SJCRH30 (cell line): Measurements from ENCODE around the gene PIK3CB. TPM values are rescaled to one million over a fixed set of nuclear protein-coding genes. Genes with fewer than 3 reads are reported as not detected.
"Not testable (repeated sequence)": the region's sequence is repeated elsewhere in the genome, so short reads cannot be mapped to it uniquely, and the experiment has no call there.

Experiments used
- DNase-seq, 2 experiments: peaks; one replicate each; pipeline ENCODE4 v3.0.0-alpha.2; 2015 to 2020
- H3K27ac ChIP-seq: fragments of 250-450 bp; sonication (Bioruptor Pico); 2 replicates; pipeline ENCODE4 v1.5.1; 2020; ENCODE audit warnings: mild to moderate bottlenecking, moderate library complexity
- H3K27me3 ChIP-seq: fragments of 250-450 bp; sonication (Bioruptor Pico); 2 replicates; pipeline ENCODE4 v1.5.1; 2020; ENCODE audit warnings: mild to moderate bottlenecking, moderate library complexity
- H3K36me3 ChIP-seq: fragments of 250-450 bp; sonication (Bioruptor Pico); 2 replicates; pipeline ENCODE4 v1.5.1; 2020; ENCODE audit warnings: mild to moderate bottlenecking, moderate library complexity
- H3K4me1 ChIP-seq: fragments of 250-450 bp; sonication (Bioruptor Pico); 2 replicates; pipeline ENCODE4 v1.5.1; 2020; ENCODE audit warnings: mild to moderate bottlenecking, moderate library complexity
- H3K4me3 ChIP-seq: fragments of 250-450 bp; sonication (Bioruptor Pico); 2 replicates; pipeline ENCODE4 v1.5.1; 2020; ENCODE audit warnings: mild to moderate bottlenecking, moderate library complexity
- H3K9me3 ChIP-seq: fragments of 250-450 bp; sonication (Bioruptor Pico); replicated peaks from 2 replicates; pipeline ENCODE4 v1.5.1; 2020; ENCODE audit warnings: mild to moderate bottlenecking, moderate library complexity
- total RNA-seq: library from RNA; depleted of rRNA; stranded (reverse); fragments of >200 nt; shearing (Covaris generic); gene quantifications from 2 replicates; pipeline ENCODE4 v1.2.3, GENCODE V29; 2014

PIK3CB gene
- total RNA-seq, 1 experiment from 2014 or later: 5.6 TPM

DNA sequence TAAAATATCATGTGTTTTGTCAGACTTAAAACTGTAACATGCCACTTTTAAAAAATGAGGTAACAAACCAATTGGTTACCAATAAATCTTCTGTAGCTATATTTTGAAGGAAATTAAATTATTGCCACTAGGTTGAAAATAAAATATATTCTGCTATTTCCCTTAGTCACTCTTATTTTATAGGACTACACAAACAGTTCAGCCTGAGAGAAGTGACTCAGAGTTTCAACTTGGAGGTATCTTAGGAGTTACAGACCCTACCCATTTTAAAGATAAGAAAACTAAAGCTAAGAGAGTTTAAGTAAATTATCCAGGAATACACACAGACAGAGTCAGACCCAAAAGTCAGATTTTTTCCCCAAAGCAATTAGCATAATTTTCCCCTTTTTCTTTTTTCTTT, 65.1 kb downstream of the PIK3CB start:
- H3K36me3 ChIP-seq: no peaks in the 10 kb centered on the region
- H3K9me3 ChIP-seq: peaks cover 4% of the 10 kb centered on the region; the same call in 1 of the 2 replicates
- no peaks in the 10 kb centered on the region for H3K27me3 ChIP-seq
- H3K4me3 ChIP-seq: no peak overlapping the region
- H3K4me1 ChIP-seq: peaks cover 14% of the 10 kb centered on the region
- peak overlapping the region; percentile 88 for H3K27ac ChIP-seq
- DNase-seq: no peak

DNA sequence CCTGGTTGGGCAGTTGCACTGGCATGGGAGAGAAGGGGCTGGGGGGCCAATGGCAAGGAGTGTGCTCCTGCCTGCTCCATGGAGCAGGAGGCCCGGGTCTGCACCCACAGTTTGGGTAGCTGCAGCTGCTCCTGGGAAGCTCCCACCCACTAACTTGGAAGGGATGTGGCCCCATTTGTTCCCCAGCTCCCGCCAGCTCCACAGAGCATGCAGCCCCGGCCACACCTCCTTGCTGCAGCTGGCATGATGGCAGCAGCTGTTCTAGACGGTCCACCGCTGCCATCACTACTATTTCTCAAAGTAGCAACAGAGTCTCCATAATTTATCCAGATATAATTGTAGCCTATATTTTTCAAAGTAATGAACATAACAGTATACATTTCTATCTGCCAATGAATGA, 65.8 kb downstream of the PIK3CB start:
- Histone ChIP-seq H3K4me3 (no peak overlapping the region), H3K9me3 (peaks cover 4% of the 10 kb centered on the region; the same call in 1 of the 2 replicates)
- DNase-seq: peak; percentile 86 to 90

GRCh38 chr3:138768125-138768524, 66.6 kb downstream of the PIK3CB start:
- H3K27ac ChIP-seq: peak overlapping the region; percentile 88
- H3K4me3 ChIP-seq: no peak overlapping the region
- H3K4me1 ChIP-seq: peaks cover 6% of the 10 kb centered on the region
- H3K9me3 ChIP-seq: peaks cover 4% of the 10 kb centered on the region; the same call in 1 of the 2 replicates
- no peaks in the 10 kb centered on the region for H3K27me3 ChIP-seq
- DNase-seq: peak; percentile 12 to 24
- H3K36me3 ChIP-seq: no peaks in the 10 kb centered on the region

More for the DNA sequence above, 65.8 kb downstream of the PIK3CB start:
- Histone ChIP-seq H3K27ac (peak overlapping the region; percentile 88), H3K4me1 (peaks cover 8% of the 10 kb centered on the region), H3K27me3 (no peaks in the 10 kb centered on the region), H3K36me3 (no peaks in the 10 kb centered on the region)

DNA sequence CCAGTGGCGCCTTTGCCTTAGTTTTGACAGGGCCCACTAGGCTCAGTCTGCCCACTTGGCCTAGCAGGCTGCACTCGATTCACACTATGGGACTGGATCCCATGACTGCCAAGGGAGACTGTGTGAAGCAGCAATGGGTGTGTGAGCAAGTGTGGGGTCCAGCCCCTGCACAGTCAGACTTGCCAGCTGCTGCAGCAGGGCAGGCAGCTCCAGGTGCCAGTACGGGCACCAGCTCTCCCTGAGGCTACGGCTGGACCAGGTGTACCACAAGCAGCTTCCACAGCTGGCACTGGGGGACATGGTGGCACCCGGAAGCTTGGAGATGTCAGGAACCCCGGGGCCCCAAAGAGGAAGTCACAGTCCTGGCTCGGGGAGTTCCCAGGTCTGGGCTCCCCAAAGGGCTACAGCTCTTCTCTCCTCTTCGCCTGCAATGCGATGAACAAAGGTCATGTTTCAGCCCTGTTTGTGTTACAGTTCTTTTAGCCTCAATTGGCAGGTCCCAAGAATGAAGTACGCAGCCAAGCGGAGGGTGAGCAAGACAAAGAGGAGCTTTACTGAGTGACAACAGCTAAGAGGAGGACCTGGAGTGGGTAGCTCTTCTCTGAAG, 67.1 kb downstream of the PIK3CB start:
- H3K27ac ChIP-seq: no peak overlapping the region
- no peak for DNase-seq
- H3K9me3 ChIP-seq: peaks cover 4% of the 10 kb centered on the region; the same call in 1 of the 2 replicates
- no peaks in the 10 kb centered on the region for H3K36me3 ChIP-seq
- peaks cover 6% of the 10 kb centered on the region for H3K4me1 ChIP-seq
- H3K4me3 ChIP-seq: no peak overlapping the region
- H3K27me3 ChIP-seq: no peaks in the 10 kb centered on the region

- H3K36me3 ChIP-seq: no peaks in the 10 kb centered on the region; the same call in 1 of the 2 replicates
- no peaks in the 10 kb centered on the region for H3K27me3 ChIP-seq
- H3K4me3 ChIP-seq: no peak overlapping the region
- no peak for DNase-seq
- H3K27ac ChIP-seq: no peak overlapping the region
- H3K4me1 ChIP-seq: no peaks in the 10 kb centered on the region
- no peaks in the 10 kb centered on the region for H3K9me3 ChIP-seq
These were observed 73.7 kb downstream of the PIK3CB start for GRCh38 chr3:138761002-138761401.

DNA sequence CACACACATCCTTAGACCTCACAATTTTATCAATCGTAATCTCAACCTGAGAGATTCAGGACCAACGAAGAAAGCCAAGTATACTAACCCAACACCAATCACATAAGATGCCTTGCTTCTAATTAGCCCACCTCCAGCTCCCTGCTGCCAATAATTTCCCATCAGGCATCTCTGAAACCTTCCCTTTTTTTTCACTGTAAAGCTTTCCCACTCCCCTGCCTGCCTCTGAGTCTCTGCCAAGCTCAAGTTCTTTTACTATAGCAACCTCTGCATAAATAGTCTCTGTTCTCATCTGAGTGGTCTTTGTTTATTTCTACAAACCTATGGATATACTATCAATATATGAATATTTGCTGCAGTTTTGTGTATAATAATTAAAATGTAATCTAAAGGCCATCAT, 86.5 kb downstream of the PIK3CB start:
- DNase-seq: no peak
- Histone ChIP-seq H3K36me3 (no peaks in the 10 kb centered on the region; the same call in 1 of the 2 replicates), H3K27me3 (no peaks in the 10 kb centered on the region), H3K4me1 (no peaks in the 10 kb centered on the region), H3K4me3 (no peak overlapping the region), H3K27ac (no peak overlapping the region), H3K9me3 (no peaks in the 10 kb centered on the region)

- Histone ChIP-seq H3K27me3 (no peaks in the 10 kb centered on the region), H3K27ac (no peak overlapping the region), H3K36me3 (no peaks in the 10 kb centered on the region; the same call in 1 of the 2 replicates), H3K4me3 (no peak overlapping the region), H3K4me1 (no peaks in the 10 kb centered on the region), H3K9me3 (no peaks in the 10 kb centered on the region)
- DNase-seq: no peak
These were observed 87.5 kb downstream of the PIK3CB start for GRCh38 chr3:138747225-138747624.

- DNase-seq: no peak
- Histone ChIP-seq H3K9me3 (no peaks in the 10 kb centered on the region), H3K27ac (no peak overlapping the region), H3K36me3 (no peaks in the 10 kb centered on the region; the same call in 1 of the 2 replicates), H3K27me3 (no peaks in the 10 kb centered on the region), H3K4me1 (no peaks in the 10 kb centered on the region), H3K4me3 (no peak overlapping the region)
These were observed 94.7 kb downstream of the PIK3CB start for GRCh38 chr3:138740072-138740471.

DNA sequence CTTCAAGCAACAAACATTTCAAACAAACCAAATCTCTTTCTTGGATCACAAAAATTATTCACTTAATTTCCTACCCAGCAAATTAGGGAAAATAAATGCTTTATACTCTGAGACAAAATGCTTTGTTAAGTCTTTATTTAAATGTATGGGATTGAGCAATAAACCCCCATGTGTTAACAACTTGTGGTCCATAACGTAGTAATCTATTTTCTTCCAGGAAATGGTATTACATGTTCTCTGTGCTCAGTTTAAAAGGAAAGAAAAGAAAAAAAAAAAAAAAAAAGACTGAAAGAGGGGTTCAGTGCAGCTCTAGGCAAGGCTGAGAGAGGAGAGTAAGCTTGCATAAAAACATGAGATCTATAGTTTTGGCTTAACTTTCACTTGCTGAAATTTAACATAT, 102.3 kb downstream of the PIK3CB start:
- peaks cover 3% of the 10 kb centered on the region for H3K36me3 ChIP-seq
- no peak for DNase-seq
- no peak overlapping the region for H3K27ac ChIP-seq
- H3K4me1 ChIP-seq: no peaks in the 10 kb centered on the region
- no peaks in the 10 kb centered on the region for H3K9me3 ChIP-seq
- no peak overlapping the region for H3K4me3 ChIP-seq
- no peaks in the 10 kb centered on the region for H3K27me3 ChIP-seq

DNA sequence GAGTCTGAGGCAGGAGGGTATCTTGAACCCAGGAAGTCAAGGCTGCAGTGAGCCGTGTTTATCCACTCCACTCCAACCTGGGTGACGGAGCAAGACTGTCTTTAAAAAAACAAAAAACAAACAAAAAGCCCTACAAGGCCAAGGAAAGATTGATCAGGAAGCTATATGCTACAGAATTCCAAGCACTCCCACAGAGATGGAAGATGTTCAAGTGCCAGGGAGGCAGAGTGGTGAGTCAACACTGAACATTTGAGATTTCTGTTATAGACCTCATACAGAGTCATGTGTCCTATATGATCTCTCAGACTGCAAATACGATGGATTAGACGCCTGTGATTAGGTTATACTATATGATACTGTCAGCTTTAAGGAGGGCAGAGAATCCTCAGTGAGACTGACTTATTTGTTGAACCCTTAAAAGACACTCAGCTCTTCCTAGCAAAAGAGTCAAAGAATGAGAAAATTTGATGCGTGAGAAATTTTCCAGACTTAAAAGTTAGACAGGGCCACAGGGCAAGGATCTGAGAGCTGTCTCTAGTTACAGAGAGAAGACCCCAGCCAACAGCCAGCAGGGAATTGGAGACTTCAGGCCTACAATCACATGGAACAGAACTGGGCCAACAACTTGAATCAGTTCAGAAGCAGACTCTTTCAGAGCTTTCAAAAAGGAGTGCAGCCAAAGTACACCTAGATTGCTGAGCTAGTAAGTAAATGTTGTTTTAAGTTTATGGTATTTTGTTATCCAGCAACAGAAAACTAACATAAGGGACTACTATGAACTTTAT, 107.6 kb downstream of the PIK3CB start:
- Histone ChIP-seq H3K27me3 (no peaks in the 10 kb centered on the region), H3K27ac (no peak overlapping the region), H3K4me1 (no peaks in the 10 kb centered on the region), H3K4me3 (no peak overlapping the region), H3K9me3 (0 out of 2 replicates have a peak, but pooled peaks cover 3% of the 10 kb centered on the region), H3K36me3 (no peaks in the 10 kb centered on the region)
- DNase-seq: no peak

GRCh38 chr3:138726042-138726441, 108.7 kb downstream of the PIK3CB start:
- not testable (repeated sequence) for H3K36me3 ChIP-seq, H3K4me3 ChIP-seq, H3K27me3 ChIP-seq, DNase-seq, H3K9me3 ChIP-seq, H3K4me1 ChIP-seq, H3K27ac ChIP-seq

- no peak for DNase-seq
- Histone ChIP-seq H3K4me3 (no peak overlapping the region), H3K4me1 (no peaks in the 10 kb centered on the region), H3K27me3 (no peaks in the 10 kb centered on the region), H3K36me3 (no peaks in the 10 kb centered on the region), H3K9me3 (0 out of 2 replicates have a peak, but pooled peaks cover 3% of the 10 kb centered on the region), H3K27ac (no peak overlapping the region)
These were observed 109.6 kb downstream of the PIK3CB start for GRCh38 chr3:138725116-138725515.

- Histone ChIP-seq H3K9me3 (0 out of 2 replicates have a peak, but pooled peaks cover 3% of the 10 kb centered on the region), H3K4me3 (no peak overlapping the region), H3K36me3 (no peaks in the 10 kb centered on the region), H3K4me1 (no peaks in the 10 kb centered on the region), H3K27me3 (no peaks in the 10 kb centered on the region), H3K27ac (no peak overlapping the region)
- DNase-seq: no peak
These were observed 110.3 kb downstream of the PIK3CB start for GRCh38 chr3:138724443-138724842.

GRCh38 chr3:138718849-138719248, 115.9 kb downstream of the PIK3CB start:
- 0 out of 2 replicates have a peak, but pooled peaks cover 3% of the 10 kb centered on the region for H3K9me3 ChIP-seq
- no peak for DNase-seq
- no peak overlapping the region for H3K27ac ChIP-seq
- H3K4me3 ChIP-seq: no peak overlapping the region
- H3K4me1 ChIP-seq: no peaks in the 10 kb centered on the region
- H3K27me3 ChIP-seq: no peaks in the 10 kb centered on the region
- H3K36me3 ChIP-seq: no peaks in the 10 kb centered on the region

- no peaks in the 10 kb centered on the region for H3K36me3 ChIP-seq
- no peaks in the 10 kb centered on the region for H3K27me3 ChIP-seq
- DNase-seq: no peak
- no peak overlapping the region for H3K4me3 ChIP-seq
- H3K4me1 ChIP-seq: no peaks in the 10 kb centered on the region
- no peaks in the 10 kb centered on the region for H3K9me3 ChIP-seq
- no peak overlapping the region for H3K27ac ChIP-seq
These were observed 117.4 kb downstream of the PIK3CB start for GRCh38 chr3:138717348-138717747.
